GM19025 (cell line): ENCODE measurements around the gene RNF126.
"Not testable (repeated sequence)": the region's sequence is repeated elsewhere in the genome, so short reads cannot be mapped to it uniquely, and the experiment has no call there.

ENCODE experiments used
- ATAC-seq: cut with Tn5 transposase; IDR thresholded peaks from one replicate; pipeline ENCODE4 v1.9.1; 2021; ENCODE audit warnings: mild to moderate bottlenecking, low read depth, moderate library complexity; ENCODE audit not compliant: unreplicated experiment

The RNF126 gene

DNA sequence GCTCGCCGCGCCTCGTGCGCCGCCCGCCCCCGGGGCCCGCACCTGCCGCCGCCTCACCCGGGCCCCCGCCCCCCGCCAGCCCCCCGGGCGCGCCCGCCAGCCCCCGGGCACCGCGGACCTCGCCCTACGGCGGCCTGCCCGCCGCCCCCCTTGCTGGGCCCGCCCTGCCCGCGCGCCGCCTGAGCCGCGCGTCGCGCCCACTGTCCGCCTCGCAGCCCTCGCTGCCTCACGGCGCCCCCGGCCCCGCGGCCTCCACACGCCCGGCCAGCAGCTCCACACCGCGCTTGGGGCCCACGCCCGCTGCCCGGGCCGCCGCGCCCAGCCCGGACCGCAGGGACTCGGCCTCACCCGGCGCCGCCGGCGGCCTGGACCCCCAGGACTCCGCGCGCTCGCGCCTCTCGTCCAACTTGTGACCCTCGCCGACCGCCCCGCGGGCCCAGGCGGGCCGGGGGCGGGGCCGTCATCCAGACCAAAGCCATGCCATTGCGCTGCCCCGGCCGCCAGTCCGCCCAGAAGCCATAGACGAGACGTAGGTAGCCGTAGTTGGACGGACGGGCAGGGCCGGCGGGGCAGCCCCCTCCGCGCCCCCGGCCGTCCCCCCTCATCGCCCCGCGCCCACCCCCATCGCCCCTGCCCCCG lies 46.8 kb downstream of the RNF126 start:
- no peak for ATAC-seq

DNA sequence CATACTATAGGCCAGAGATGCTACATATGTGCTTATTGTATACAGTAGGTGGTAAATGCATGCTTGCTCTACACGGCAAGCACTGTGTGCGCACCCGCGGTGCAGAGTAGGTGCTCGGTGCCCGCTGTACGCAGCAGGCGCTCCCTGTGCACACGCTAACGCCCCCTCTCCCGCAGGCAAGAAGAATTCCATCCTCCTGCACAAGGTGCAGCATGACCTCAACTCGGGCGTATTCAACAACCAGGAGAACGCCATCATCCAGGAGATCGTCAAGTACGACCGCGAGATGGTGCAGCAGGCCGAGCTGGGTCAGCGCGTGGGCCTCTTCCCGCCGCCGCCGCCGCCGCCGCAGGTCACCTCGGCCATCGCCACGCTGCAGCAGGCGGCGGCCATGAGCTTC lies 47.4 kb downstream of the RNF126 start:
- ATAC-seq, result no peak

DNA sequence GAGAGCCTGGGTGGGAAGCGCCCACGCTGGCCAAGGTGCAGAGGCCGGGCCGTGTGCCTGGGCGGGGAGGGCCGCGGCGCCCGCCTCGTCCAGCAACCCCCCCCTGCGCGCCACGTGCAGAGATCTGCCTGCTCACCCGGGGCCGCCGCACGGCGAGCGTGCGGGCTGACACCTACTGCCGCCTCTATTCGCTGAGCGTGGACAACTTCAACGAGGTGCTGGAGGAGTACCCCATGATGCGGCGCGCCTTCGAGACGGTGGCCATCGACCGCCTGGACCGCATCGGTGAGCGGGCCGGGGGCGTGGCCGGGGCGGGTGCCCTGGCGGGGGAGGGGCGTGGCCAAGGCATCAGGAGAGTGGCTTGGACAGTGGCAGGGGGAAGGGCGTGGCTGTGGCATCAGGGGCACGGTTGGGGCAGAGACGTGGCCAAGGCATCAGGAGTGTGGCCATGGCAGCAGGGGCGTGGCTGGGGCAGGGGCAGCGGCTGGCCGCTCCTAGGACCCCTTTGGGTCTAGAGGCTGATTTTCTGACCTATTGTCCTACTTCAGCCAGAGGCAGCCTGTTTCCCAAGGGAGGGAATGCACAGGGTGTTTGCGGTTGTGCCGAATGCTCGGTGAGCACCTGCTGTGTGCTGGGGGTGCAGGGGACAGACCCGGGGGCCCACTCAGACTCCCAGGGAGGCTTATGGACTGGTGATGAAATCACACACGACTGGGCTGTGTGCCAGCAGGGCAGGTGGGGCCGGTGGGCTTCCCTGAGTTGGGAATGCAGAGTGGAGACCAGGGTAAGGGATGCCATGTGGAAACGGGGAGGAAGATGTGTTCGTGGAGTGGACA lies 49.1 kb downstream of the RNF126 start:
- ATAC-seq, result no peak

DNA sequence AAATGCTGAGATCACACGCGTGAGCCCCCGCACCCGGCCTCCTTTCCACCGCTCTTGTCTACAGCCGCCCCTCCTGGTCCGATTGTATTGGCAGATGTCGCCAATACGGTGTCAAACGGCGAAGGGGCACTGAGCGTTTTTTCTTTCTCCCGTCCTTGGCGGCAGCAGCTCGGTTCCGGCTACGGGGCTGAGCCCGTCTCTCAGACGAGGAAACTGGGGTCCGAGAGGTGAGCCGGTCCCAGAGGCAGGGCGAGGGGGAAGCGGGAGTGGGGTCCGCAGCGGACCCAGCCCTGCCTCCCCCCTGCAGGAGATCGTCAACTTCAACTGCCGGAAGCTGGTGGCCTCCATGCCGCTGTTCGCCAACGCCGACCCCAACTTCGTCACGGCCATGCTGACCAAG lies 50.1 kb downstream of the RNF126 start:
- ATAC-seq, result no peak

- no peak for ATAC-seq
These were observed 51.5 kb downstream of the RNF126 start for GRCh38 chr19:611481-611868.

DNA sequence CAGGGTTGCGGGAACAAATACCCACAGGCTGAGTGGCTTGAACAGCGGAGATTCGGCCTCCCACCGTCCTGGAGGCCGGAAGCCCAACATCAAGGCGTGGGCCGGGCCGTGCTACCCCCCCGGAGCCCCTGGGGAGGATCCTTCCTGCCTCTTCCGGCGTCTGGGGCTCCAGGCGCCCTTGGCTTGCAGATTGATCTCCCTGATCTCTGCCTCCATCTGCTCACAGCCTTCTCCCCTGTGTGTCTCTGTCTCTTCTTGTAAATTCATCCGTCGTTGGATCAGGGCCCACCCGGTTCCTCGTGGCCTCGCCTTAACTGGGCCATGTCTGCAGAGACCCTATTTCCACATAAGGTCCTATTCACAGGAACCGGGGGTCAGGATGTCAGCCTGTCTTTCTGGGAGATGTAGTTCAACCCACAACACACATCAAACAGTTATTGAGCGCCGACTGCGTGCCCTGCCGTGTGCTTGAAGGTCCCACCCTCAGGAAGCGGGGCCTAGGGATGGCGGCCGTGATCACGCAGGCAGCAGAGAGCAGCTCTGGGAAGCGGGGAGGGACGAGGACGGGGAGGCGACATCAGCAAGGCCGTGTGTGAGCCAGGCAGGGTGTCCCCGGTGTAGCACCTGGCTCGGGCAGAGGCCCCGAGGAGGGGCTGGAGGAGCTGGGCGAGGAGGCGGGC lies 52.1 kb downstream of the RNF126 start:
- ATAC-seq, result no peak

GRCh38 chr19:610071-610800 lies 52.8 kb downstream of the RNF126 start:
- ATAC-seq, result no peak

DNA sequence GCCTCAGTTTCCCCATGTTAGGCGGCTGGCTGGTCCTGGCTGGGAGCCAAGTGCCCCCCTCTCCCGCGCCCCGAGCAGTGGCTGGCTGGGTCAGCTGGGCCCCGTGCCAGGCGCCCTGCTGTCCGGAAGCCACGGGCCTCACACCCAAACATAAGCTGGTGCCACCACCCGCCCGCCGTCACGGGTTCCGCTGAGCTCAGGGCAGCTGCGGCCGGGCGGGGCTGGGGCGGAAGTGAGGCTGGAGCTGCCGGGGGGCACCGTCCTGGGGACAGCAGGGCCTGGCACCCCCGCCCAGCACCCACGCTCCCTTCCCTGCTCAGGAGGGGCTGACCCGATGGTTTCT lies 54.0 kb downstream of the RNF126 start:
- ATAC-seq, result no peak

GRCh38 chr19:608155-609003 lies 54.6 kb downstream of the RNF126 start:
- ATAC-seq, result no peak

DNA sequence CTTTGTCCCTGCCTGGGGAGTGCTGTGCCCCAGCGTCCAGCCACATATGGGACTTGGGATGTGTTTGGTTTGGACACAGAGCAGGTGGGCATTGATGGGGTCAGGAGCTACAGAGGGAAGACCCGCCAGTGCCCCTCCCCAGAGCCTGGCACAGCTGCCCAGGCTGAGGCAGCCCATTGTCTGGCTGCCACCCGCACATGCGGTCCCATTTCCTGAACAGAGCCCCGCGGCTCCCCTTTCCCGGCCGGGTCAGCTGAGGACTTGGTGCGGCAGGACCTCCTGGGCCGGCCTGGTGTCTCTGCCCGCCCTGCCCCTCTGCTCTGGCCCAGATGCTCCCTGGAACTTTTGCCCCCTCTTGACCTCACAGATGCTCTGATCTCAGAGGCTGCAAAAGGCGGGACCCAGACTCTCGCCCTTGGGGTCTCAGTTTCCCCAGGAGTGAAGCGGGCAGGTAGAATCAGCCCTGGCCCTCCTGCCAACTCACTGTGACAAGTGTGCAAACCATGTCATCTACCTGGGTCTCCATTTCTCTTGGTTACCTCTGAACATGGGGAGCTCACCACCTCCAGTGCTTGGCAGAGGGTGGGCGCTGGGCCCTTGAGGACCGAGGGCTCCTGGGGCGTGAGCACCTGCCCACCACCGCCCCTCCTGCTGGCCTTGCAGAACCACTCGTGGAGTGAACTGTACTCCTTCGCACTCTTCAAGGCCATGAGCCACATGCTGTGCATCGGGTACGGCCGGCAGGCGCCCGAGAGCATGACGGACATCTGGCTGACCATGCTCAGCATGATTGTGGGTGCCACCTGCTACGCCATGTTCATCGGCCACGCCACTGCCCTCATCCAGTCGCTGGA lies 55.5 kb downstream of the RNF126 start:
- ATAC-seq, result no peak

GRCh38 chr19:605061-605971 lies 57.7 kb downstream of the RNF126 start:
- not testable (repeated sequence) for ATAC-seq

DNA sequence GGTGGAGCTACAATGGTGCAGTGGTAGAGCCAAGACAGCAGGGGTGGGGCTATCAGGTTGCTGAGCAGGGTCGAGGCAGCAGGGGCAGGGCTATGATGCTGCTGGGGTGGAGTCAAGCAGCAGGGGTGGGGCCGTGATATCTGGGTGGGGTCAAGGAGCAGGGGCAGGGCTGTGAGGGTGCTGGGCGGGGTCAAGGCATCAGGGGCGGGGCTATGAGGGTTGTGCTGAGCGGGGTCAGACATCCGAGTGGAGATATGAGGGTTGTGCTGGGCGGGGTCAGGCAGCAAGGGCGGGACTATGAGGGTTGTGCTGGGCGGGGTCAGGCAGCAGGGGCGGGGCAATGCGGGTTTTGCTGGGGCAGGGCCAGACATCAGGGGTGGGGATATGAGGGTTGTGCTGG lies 58.7 kb downstream of the RNF126 start:
- ATAC-seq, result no peak

- ATAC-seq, result not testable (repeated sequence)
These were observed 59.2 kb downstream of the RNF126 start for GRCh38 chr19:603779-604178.

GRCh38 chr19:603302-603639 lies 59.7 kb downstream of the RNF126 start:
- ATAC-seq, result not testable (repeated sequence)

DNA sequence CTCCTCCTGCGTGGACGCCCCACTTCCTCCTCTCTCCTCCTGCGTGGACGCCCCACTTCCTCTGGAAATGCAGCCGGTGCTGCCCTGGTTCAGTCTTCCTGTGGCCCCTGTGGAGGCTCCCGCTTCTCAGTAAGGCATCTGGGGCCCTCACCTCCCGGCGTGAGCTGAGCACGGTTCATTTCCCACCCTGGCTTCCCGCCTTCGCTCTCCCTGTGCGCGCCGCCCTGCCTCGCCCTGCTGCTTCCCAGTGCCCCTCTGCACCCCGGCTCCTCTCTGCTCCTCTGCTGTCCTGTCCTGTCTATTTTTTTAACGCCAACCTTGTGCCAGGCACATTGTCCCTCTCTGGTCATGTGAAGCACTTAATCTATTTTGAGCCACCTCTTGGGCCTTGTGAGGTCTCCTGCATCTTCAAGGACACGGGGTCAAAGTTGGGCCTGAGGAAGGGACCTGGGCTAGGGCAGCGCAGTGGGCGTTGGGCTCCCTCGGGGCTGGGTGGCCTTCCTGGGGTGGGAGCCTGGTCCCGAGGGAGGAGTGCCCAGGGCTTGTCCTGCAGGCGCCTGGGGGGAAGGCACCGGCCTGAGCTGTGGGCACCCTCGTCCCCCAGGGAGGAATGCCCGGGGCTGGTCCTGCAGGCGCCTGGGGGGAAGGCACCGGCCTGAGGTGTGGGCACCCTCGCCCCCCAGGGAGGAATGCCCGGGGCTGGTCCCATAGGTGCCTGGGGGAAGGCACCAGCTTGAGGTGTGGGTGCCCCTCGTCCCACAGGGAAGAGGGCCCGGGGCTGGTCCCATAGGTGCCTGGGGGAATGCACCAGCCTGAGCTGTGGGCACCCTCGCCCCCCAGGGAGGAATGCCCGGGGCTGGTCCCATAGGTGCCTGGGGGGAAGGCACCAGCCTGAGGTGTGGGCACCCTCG lies 60.4 kb downstream of the RNF126 start:
- no peak for ATAC-seq

- ATAC-seq, result no peak
These were observed 61.2 kb downstream of the RNF126 start for GRCh38 chr19:601790-602189.

- ATAC-seq, result no peak
These were observed 61.7 kb downstream of the RNF126 start for GRCh38 chr19:601310-601709.
